ENCODE data around the gene C1S.

DNA sequence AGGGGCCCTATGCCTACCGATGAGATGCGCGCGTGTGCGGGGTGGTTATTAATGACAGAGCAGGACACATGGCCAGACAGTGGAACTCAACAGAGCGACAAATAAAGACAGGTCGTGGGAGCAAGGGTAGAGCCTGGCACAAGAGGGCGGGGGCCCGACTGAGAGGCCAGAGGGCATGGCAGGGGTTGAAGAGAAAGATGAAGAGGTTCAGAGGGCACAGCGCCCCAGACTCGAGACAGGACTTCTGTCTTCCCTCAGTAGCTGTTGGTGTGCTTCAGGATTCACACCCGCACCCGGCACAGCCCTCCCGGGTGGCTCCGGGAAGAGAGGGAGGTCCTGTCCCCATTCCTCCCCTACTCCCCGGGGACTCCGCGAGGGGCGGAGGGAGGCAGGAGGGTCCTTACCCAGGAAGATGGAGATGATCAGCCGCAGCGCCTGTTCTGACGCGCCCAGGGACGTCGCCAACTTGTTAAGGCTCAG lies 42.6 kb upstream of the C1S start:
- TF ChIP-seq, protein P1, sequence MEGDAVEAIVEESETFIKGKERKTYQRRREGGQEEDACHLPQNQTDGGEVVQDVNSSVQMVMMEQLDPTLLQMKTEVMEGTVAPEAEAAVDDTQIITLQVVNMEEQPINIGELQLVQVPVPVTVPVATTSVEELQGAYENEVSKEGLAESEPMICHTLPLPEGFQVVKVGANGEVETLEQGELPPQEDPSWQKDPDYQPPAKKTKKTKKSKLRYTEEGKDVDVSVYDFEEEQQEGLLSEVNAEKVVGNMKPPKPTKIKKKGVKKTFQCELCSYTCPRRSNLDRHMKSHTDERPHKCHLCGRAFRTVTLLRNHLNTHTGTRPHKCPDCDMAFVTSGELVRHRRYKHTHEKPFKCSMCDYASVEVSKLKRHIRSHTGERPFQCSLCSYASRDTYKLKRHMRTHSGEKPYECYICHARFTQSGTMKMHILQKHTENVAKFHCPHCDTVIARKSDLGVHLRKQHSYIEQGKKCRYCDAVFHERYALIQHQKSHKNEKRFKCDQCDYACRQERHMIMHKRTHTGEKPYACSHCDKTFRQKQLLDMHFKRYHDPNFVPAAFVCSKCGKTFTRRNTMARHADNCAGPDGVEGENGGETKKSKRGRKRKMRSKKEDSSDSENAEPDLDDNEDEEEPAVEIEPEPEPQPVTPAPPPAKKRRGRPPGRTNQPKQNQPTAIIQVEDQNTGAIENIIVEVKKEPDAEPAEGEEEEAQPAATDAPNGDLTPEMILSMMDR (IDR thresholded peaks at IDR 0.05) = no peak
- no peak for TF ChIP-seq POLR2AphosphoS5 (IDR thresholded peaks at IDR 0.05)
- TF ChIP-seq EP300 (IDR thresholded peaks at IDR 0.05; ENCODE audit: low read depth) = no peak
